HUES48 (cell line): ENCODE results near the gene TAF3.
"Not testable (repeated sequence)": the region's sequence is repeated elsewhere in the genome, so short reads cannot be mapped to it uniquely, and the experiment has no call there.

ENCODE experiments used
- H3K27ac ChIP-seq: one replicate; pipeline ENCODE4 v1.7.0; 2013; ENCODE audit warnings: low read depth, low read length, inconsistent platforms
- H3K27me3 ChIP-seq: 2 replicates; pipeline ENCODE4 v1.6.1; 2013; ENCODE audit warnings: mild to moderate bottlenecking, low read length; ENCODE audit not compliant: control insufficient read depth, insufficient read depth
- H3K36me3 ChIP-seq: 2 replicates; pipeline ENCODE4 v1.6.1; 2013; ENCODE audit warnings: low read length; ENCODE audit not compliant: control insufficient read depth, insufficient read depth
- H3K4me1 ChIP-seq: 2 replicates; pipeline ENCODE4 v1.6.1; 2013; ENCODE audit warnings: mild to moderate bottlenecking, low read length; ENCODE audit not compliant: control insufficient read depth, insufficient read depth
- H3K4me3 ChIP-seq: 2 replicates; pipeline ENCODE4 v1.5.1; 2013; ENCODE audit warnings: mild to moderate bottlenecking, low read depth, low read length
- H3K9ac ChIP-seq: 2 replicates; pipeline ENCODE4 v1.6.1; 2013; ENCODE audit warnings: mild to moderate bottlenecking, low read depth, low read length, moderate library complexity
- H3K9me3 ChIP-seq: 2 replicates; pipeline ENCODE4 v1.6.1; 2013; ENCODE audit warnings: low read length; ENCODE audit not compliant: control insufficient read depth, insufficient read depth

The TAF3 gene

DNA sequence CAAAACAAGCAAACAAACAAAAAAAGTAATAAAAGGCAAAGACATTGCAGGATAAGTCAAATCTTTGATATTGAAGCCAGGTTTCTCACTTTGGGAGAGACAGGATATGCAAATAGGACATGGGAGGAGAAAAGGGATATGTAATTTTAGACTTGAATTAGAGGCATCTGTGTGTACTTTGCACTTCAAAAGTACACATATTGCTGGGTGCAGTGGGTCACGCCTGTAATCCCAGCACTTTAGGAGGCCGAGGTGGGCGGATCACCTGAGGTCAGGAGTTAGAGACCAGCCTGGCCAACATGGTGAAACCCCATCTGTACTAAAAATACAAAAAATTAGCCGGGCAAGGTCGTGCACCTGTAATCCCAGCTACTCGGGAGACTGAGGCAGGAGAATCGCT is 6.6 kb upstream of the TAF3 start:
- not testable (repeated sequence) for H3K4me1 ChIP-seq, H3K9ac ChIP-seq, H3K27me3 ChIP-seq, H3K27ac ChIP-seq, H3K4me3 ChIP-seq, H3K9me3 ChIP-seq
- peaks cover 20% of the 10 kb centered on the region for H3K36me3 ChIP-seq

DNA sequence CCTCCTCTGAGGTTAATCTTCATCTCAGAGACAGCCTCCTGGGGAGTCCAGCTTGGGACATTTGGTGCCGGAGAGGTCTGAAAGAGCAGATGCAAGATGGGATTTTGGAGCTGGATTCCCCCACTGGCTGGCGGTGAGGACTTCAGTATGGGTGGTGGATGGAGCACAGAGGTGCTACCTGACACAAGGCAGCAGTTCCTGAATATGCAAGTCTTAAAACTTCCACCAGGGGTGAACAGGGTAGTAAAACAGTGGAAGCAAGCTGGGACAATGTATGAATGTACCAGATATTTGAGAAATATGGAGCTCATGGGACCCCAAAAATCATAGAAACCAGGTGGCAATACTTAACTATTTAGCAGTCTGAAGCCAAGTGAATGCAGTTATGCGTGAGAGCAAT is 4.8 kb upstream of the TAF3 start:
- peaks cover 3% of the 10 kb centered on the region; the same call in 1 of the 2 replicates for H3K36me3 ChIP-seq
- H3K4me1 ChIP-seq: peaks cover 5% of the 10 kb centered on the region
- H3K27me3 ChIP-seq: no peaks in the 10 kb centered on the region; the same call in 1 of the 2 replicates
- H3K27ac ChIP-seq: no peak overlapping the region
- no peak overlapping the region for H3K4me3 ChIP-seq
- no peaks in the 10 kb centered on the region for H3K9me3 ChIP-seq
- no peak overlapping the region for H3K9ac ChIP-seq

DNA sequence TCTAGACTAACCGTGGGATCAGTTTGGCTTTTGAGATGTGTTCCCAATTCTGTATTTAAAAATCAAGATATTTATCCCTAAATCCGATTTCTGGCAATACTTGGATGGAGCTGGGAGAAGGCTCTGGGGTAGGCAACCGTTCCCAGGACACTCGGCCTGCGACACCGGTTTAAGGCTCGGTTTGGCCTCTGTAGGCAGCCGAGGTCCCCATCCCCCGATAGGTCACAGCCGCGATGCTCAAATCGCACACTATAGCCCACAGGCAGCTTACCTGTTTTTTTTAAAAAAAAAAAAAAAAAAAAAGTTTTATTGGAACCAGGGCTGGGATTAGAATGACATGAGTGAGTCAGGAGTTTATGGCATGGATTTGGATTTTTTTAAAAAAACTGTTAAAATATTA is 729 bp upstream of the TAF3 start:
- no peaks in the 10 kb centered on the region; the same call in 1 of the 2 replicates for H3K27me3 ChIP-seq

DNA sequence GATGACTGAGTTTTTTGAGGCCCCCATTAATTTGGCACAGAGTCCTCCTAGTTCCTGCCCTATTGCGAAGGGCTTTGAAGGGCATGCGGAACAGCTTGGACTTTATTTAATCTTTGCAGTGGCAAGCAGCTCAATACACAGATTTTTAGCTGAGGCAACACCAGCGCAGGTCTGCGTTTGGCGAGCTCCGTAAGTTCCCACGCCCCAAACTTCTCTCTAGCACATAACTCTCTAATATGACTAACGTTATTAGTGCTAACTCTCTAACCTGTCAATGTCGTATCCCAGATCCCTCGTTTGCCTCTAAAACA is 366 bp upstream of the TAF3 start:
- Histone ChIP-seq H3K4me3 (peak overlapping the region; percentile 95), H3K4me1 (peaks cover 12% of the 10 kb centered on the region), H3K27me3 (no peaks in the 10 kb centered on the region; the same call in 1 of the 2 replicates), H3K9ac (peak overlapping the region; percentile 69), H3K27ac (peak overlapping the region; percentile 40), H3K36me3 (peaks cover 8% of the 10 kb centered on the region; the same call in 1 of the 2 replicates), H3K9me3 (no peaks in the 10 kb centered on the region)

More for the DNA sequence above, 729 bp upstream of the TAF3 start:
- Histone ChIP-seq H3K9me3 (no peaks in the 10 kb centered on the region), H3K27ac (peak overlapping the region; percentile 40), H3K36me3 (peaks cover 8% of the 10 kb centered on the region; the same call in 1 of the 2 replicates), H3K4me1 (peaks cover 12% of the 10 kb centered on the region), H3K9ac (peak overlapping the region; percentile 69), H3K4me3 (peak overlapping the region; percentile 95)

DNA sequence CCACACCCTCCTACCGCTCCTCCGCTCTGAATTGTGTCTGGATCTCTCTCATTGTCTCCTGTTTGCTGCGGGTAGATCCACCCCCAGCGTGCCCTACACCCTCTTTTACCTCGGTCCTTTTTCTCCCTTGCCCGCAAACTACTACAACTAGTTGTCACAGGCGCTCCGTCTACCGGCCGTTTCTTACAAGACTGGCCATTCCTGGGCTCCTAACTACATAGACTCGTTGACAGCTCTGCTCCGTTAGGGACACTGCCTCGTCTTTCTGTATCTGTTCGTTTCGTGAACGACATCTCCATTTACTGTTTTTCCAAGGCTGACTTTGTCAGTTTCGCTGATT is 786 bp downstream of the TAF3 start:
- H3K36me3 ChIP-seq: peaks cover 11% of the 10 kb centered on the region
- peak overlapping the region; percentile 95 for H3K4me3 ChIP-seq
- peaks cover 12% of the 10 kb centered on the region for H3K4me1 ChIP-seq
- H3K27me3 ChIP-seq: no peaks in the 10 kb centered on the region; the same call in 1 of the 2 replicates
- peak overlapping the region; percentile 87; the same call in 1 of the 2 replicates for H3K9ac ChIP-seq
- H3K9me3 ChIP-seq: no peaks in the 10 kb centered on the region
- no peak overlapping the region for H3K27ac ChIP-seq

DNA sequence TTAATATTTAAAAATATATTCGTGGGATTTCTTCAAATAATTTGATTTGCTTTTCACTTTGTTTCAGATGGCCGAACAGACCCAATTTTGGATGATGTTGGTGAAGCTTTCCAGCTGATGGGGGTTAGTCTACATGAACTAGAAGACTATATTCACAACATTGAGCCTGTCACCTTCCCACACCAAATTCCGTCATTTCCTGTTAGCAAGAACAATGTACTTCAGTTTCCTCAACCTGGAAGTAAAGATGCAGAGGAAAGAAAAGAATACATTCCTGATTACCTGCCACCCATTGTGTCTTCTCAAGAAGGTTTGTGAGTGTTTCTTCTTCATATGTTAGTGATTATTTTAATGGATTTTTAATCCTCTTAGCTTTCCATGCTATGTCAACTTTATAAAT is 5.9 kb downstream of the TAF3 start:
- Histone ChIP-seq H3K9me3 (no peaks in the 10 kb centered on the region), H3K4me1 (peaks cover 7% of the 10 kb centered on the region; the same call in 1 of the 2 replicates), H3K9ac (no peak overlapping the region), H3K4me3 (no peak overlapping the region), H3K27ac (no peak overlapping the region), H3K36me3 (peaks cover 31% of the 10 kb centered on the region), H3K27me3 (no peaks in the 10 kb centered on the region)

DNA sequence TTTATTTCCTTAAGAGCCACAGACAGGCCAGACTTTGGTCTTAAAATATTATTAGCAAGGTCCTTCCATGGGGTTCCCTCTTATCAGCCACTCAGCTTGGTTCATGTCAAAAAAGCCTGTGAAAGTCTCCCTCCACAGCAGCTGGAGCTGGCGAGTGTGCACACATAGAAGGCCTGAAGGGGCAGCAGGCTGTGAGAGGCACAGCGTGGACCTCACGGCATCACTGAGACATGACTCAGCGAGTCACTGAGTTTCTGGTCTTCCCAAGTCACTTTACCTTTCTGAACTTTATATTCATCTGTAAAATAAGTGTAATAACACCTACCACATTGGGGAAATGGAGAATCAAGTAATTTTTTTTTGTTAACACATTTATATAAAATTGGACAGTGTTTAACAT is 8.7 kb downstream of the TAF3 start:
- Histone ChIP-seq H3K9me3 (no peaks in the 10 kb centered on the region), H3K4me1 (no peaks in the 10 kb centered on the region; the same call in 1 of the 2 replicates), H3K9ac (no peak overlapping the region), H3K36me3 (peaks cover 23% of the 10 kb centered on the region), H3K4me3 (no peak overlapping the region), H3K27me3 (no peaks in the 10 kb centered on the region), H3K27ac (no peak overlapping the region)

DNA sequence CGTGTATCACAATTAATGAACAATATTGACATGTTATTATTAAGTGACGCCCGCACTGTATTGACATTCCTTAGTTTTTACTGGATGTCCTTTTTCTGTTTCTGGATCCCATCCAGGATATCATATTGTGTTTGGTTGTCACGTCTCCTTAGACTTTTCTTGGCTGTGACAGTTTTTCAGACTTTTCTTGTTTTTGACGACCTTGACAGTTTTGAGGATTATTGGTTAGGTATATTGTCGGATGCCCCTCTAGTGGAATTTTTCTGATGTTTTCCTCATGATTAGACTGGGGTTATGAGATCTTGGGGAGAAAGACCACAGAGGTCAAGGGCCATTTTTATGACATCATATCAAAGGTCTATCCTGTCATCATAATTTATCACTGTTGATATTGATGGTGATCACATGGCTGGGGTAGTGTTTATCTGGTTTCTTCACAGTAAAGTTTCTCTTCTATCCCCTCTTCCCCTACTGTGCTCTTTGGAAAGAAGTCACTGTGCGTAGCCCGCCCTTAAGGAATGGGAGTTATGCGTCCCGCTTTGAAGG is 11.1 kb downstream of the TAF3 start:
- Histone ChIP-seq H3K27ac (no peak overlapping the region), H3K4me3 (no peak overlapping the region), H3K9me3 (no peaks in the 10 kb centered on the region), H3K27me3 (no peaks in the 10 kb centered on the region), H3K4me1 (no peaks in the 10 kb centered on the region; the same call in 1 of the 2 replicates), H3K9ac (no peak overlapping the region), H3K36me3 (peaks cover 18% of the 10 kb centered on the region)

DNA sequence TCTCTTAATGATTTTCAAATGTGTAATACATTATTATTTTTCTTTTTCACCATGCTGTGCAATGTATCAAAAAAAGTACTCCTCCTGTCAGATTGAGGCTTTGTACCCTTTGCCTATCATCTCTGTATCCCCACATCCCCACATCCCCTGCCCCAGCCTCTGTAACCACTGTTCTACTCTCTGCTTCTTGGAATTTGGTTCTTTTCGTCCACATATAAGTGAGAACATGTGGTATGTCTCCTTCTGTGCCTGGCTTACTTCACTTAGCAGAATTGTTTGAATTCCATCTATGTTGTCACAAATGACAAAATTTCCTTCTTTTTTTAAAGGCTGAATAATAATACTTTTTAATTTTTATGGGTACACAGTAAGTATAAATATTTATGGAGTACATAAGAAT is 13.8 kb downstream of the TAF3 start:
- no peaks in the 10 kb centered on the region; the same call in 1 of the 2 replicates for H3K4me1 ChIP-seq
- H3K27me3 ChIP-seq: no peaks in the 10 kb centered on the region
- H3K4me3 ChIP-seq: no peak overlapping the region
- H3K27ac ChIP-seq: no peak overlapping the region
- no peaks in the 10 kb centered on the region for H3K9me3 ChIP-seq
- H3K9ac ChIP-seq: no peak overlapping the region
- H3K36me3 ChIP-seq: 0 out of 2 replicates have a peak, but pooled peaks cover 2% of the 10 kb centered on the region

DNA sequence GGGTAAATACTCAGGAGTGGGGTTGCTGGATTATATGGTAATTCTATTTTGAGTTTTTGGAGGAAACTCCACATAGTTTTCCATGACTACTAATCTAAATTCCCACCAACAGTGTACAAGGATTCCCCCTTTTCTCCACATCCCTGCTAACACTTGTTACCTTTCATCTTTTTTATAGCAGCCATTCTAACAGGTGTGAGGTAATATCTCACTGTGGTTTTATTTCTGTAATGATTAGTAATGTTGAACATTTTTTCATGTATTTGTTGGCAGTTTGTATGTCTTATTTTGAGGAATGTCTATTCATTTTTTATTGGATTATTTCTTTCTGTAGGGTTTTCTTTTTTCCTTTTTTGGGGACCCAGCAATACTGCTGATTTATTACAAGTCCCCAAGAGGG is 14.9 kb downstream of the TAF3 start:
- H3K27me3 ChIP-seq: no peaks in the 10 kb centered on the region
- H3K9ac ChIP-seq: no peak overlapping the region
- no peak overlapping the region for H3K4me3 ChIP-seq

DNA sequence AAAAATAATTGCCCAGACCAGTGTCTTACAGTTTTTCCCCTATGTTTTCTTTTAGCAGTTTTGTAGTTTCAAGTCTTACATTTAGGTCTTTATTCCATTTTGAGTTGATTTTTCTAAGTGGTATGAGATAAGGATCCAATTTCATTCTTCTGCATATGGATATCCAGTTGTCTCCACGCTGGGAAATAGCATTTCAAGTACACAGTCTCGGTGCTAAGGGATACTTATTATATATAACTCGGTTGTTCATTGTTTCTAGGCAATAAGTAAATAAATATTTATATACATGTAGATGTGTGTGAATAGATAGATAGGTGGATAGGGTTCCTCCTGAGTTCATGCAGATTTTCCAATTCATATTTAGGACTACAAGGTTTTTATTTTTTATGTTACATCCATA is 16.0 kb downstream of the TAF3 start:
- no peaks in the 10 kb centered on the region; the same call in 1 of the 2 replicates for H3K4me1 ChIP-seq
- no peaks in the 10 kb centered on the region for H3K9me3 ChIP-seq

More for the DNA sequence above, 14.9 kb downstream of the TAF3 start:
- 0 out of 2 replicates have a peak, but pooled peaks cover 2% of the 10 kb centered on the region for H3K36me3 ChIP-seq
- H3K9me3 ChIP-seq: no peaks in the 10 kb centered on the region
- H3K27ac ChIP-seq: no peak overlapping the region
- no peaks in the 10 kb centered on the region; the same call in 1 of the 2 replicates for H3K4me1 ChIP-seq

More for the DNA sequence above, 16.0 kb downstream of the TAF3 start:
- Histone ChIP-seq H3K36me3 (0 out of 2 replicates have a peak, but pooled peaks cover 2% of the 10 kb centered on the region), H3K27ac (no peak overlapping the region), H3K27me3 (no peaks in the 10 kb centered on the region), H3K4me3 (no peak overlapping the region), H3K9ac (no peak overlapping the region)
